OCI-LY1 (cell line): ENCODE measurements around the gene TRPC4AP.
"Not testable (repeated sequence)": the region's sequence is repeated elsewhere in the genome, so short reads cannot be mapped to it uniquely, and the experiment has no call there.

Source experiments
- H2AFZ ChIP-seq: fragments of 200-600 bp; sonication (generic), shearing (Covaris generic); 2 replicates; pipeline ENCODE4 v1.6.0; 2014; ENCODE audit warnings: antibody characterized with exemption, mild to moderate bottlenecking, low read length
- H3F3A ChIP-seq: fragments of 200-600 bp; sonication (generic), shearing (Covaris generic); 2 replicates; pipeline ENCODE4 v1.6.0; 2014; ENCODE audit warnings: mild to moderate bottlenecking, antibody characterized with exemption, low read length, moderate library complexity; ENCODE audit not compliant: insufficient read depth
- H3K27ac ChIP-seq: fragments of 200-600 bp; sonication (generic); 2 replicates; pipeline ENCODE4 v1.5.1; 2014; ENCODE audit warnings: low read length, mixed run types, mild to moderate bottlenecking, low read depth; ENCODE audit not compliant: poor library complexity, severe bottlenecking
- H3K27me3 ChIP-seq: fragments of 200-600 bp; sonication (generic); 2 replicates; pipeline ENCODE4 v1.6.0; 2014; ENCODE audit warnings: antibody characterized with exemption, mild to moderate bottlenecking, low read length, moderate library complexity; ENCODE audit not compliant: insufficient read depth
- H3K36me3 ChIP-seq: fragments of 200-600 bp; sonication (generic); 2 replicates; pipeline ENCODE4 v1.6.1; 2014; ENCODE audit warnings: mild to moderate bottlenecking, antibody characterized with exemption, low read length, moderate library complexity, mixed read lengths; ENCODE audit not compliant: insufficient read depth
- H3K4me1 ChIP-seq: fragments of 200-600 bp; sonication (generic); 2 replicates; pipeline ENCODE4 v1.5.1; 2014; ENCODE audit warnings: mild to moderate bottlenecking, low read length, moderate library complexity; ENCODE audit not compliant: insufficient read depth, severe bottlenecking
- H3K4me2 ChIP-seq: fragments of 200-600 bp; sonication (generic), shearing (Covaris generic); 2 replicates; pipeline ENCODE4 v1.6.1; 2014; ENCODE audit warnings: low read length
- H3K4me3 ChIP-seq: fragments of 200-600 bp; sonication (generic); 2 replicates; pipeline ENCODE4 v1.5.1; 2014; ENCODE audit warnings: low read length, low read depth, mild to moderate bottlenecking, mixed read lengths; ENCODE audit not compliant: poor library complexity, severe bottlenecking
- H3K79me2 ChIP-seq: fragments of 200-600 bp; shearing (Covaris generic); 2 replicates; pipeline ENCODE4 v1.6.1; 2016; ENCODE audit warnings: mixed run types, low read length, mixed read lengths; ENCODE audit not compliant: insufficient read depth
- H3K9ac ChIP-seq: fragments of 200-600 bp; sonication (generic), shearing (Covaris generic); 2 replicates; pipeline ENCODE4 v1.6.1; 2014; ENCODE audit warnings: mild to moderate bottlenecking, low read length, mixed read lengths
- H3K9me2 ChIP-seq: fragments of 200-600 bp; sonication (generic), shearing (Covaris generic); 2 replicates; pipeline ENCODE4 v1.6.1; 2014; ENCODE audit warnings: low read depth, mild to moderate bottlenecking, low read length, mixed read lengths
- H3K9me3 ChIP-seq: fragments of 200-600 bp; shearing (Covaris generic); 2 replicates; pipeline ENCODE4 v1.6.1; 2014; ENCODE audit warnings: low read length, mixed read lengths
- H4K20me1 ChIP-seq: fragments of 200-600 bp; sonication (generic), shearing (Covaris generic); 2 replicates; pipeline ENCODE4 v1.6.0; 2016; ENCODE audit warnings: mild to moderate bottlenecking, low read length; ENCODE audit not compliant: insufficient read depth
- CTCF ChIP-seq: fragments of 200-600 bp; sonication (generic), shearing (Covaris generic); IDR thresholded peaks from 2 replicates; pipeline ENCODE4 v1.5.1; 2017; ENCODE audit warnings: mild to moderate bottlenecking, antibody characterized with exemption, low read length, moderate library complexity, mixed read lengths
- EZH2 ChIP-seq: fragments of 200-600 bp; sonication (generic), shearing (Covaris generic); IDR thresholded peaks from 2 replicates; pipeline ENCODE4 v1.8.0; 2017; ENCODE audit warnings: borderline replicate concordance, mixed run types, mild to moderate bottlenecking, antibody characterized with exemption, low read length, moderate library complexity, mixed read lengths

TRPC4AP gene

GRCh38 chr20:35059110-35059509 is 33.5 kb downstream of the TRPC4AP start:
- TF ChIP-seq EZH2 (no peak), CTCF (no peak)
- Histone ChIP-seq H3K79me2 (0 out of 2 replicates have a peak, but pooled peaks cover 5% of the 10 kb centered on the region), H3K27ac (no peak overlapping the region), H3K9ac (no peak overlapping the region), H3K4me1 (no peaks in the 10 kb centered on the region), H3K4me2 (no peak overlapping the region), H3K9me3 (no peaks in the 10 kb centered on the region), H3K27me3 (no peaks in the 10 kb centered on the region), H3K4me3 (no peak overlapping the region), H2AFZ (no peak overlapping the region), H3K36me3 (peaks cover 31% of the 10 kb centered on the region; the same call in 1 of the 2 replicates), H4K20me1 (no peaks in the 10 kb centered on the region), H3F3A (no peaks in the 10 kb centered on the region), H3K9me2 (no peaks in the 10 kb centered on the region)

DNA sequence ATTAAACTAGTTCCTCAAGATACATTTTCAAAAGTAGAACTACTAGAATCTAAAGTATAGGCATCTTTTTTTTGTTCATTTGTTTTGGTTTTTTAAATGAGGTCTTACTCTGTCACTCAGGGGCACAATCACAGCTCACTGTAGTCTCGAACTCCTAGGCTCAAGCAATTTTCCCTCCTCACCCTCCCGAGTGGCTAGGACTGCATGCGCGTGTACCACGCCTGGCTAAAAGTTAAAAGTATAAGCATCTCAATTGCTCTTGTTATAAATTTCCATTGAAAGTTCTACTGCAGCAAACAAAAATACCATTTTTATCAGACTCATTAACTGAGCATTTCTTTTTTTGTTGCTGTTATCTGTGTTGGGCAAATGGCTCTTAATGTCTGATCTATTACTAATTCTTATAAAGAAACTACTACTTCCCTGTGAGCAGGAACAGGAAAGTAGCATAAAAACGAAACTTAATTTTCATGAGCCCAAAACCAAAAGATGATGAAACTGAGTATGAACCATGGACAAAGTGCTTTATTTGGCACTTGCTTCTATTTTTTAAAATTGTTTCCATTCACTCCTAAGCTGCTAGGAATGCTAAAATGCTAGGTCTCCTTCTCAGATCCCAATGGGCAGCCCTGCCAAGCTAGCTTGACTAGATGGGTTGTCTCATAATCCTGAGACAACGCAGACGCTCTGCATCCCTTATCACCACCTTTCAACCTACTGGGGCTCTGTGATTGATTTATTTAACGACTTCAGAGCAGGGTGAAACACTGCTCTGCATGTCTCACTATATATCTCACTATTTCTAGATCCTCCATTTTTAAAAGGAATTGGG is 36.9 kb downstream of the TRPC4AP start:
- TF ChIP-seq CTCF, result no peak
- TF ChIP-seq EZH2, result no peak
- Histone ChIP-seq H3F3A (no peaks in the 10 kb centered on the region), H3K9me3 (no peaks in the 10 kb centered on the region), H2AFZ (no peak overlapping the region), H3K4me3 (no peak overlapping the region), H3K27ac (no peak overlapping the region), H3K27me3 (no peaks in the 10 kb centered on the region), H3K9ac (no peak overlapping the region), H3K36me3 (peaks cover 30% of the 10 kb centered on the region; the same call in 1 of the 2 replicates), H3K4me1 (no peaks in the 10 kb centered on the region), H3K4me2 (no peak overlapping the region), H3K79me2 (0 out of 2 replicates have a peak, but pooled peaks cover 5% of the 10 kb centered on the region), H3K9me2 (no peaks in the 10 kb centered on the region), H4K20me1 (no peaks in the 10 kb centered on the region)

DNA sequence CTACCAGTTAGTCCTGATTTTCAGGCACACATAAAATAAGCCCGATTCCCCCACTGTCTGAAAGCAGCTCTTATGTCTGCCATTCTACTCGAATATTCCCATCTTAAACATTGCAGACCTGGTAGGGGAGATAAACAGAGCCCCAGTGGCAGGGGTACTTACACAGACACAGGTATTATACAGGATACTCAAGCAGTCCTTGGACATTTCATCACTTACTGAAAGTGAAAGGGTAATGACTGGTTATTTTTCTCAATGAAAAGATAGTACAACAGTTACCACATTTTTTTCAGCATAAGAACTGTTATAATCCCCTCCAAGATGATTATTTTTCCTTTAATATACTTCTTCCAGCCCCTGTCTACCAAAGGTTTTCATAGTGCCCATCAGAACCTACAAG is 37.8 kb downstream of the TRPC4AP start:
- H3K79me2 ChIP-seq, result 0 out of 2 replicates have a peak, but pooled peaks cover 5% of the 10 kb centered on the region

GRCh38 chr20:35052616-35053015 is 40.0 kb downstream of the TRPC4AP start:
- H3K9me3 ChIP-seq, H3K4me3 ChIP-seq, H2AFZ ChIP-seq, H3K79me2 ChIP-seq, H4K20me1 ChIP-seq, H3K27ac ChIP-seq, H3K4me2 ChIP-seq, H3K4me1 ChIP-seq, H3K9ac ChIP-seq, H3F3A ChIP-seq, H3K27me3 ChIP-seq, H3K9me2 ChIP-seq: not testable (repeated sequence)
- H3K36me3 ChIP-seq, result peaks cover 55% of the 10 kb centered on the region

More for the DNA sequence above, 37.8 kb downstream of the TRPC4AP start:
- Histone ChIP-seq H3K27me3 (no peaks in the 10 kb centered on the region), H3K4me2 (no peak overlapping the region), H2AFZ (no peak overlapping the region), H3K9me2 (no peaks in the 10 kb centered on the region), H4K20me1 (no peaks in the 10 kb centered on the region), H3K36me3 (peaks cover 33% of the 10 kb centered on the region), H3K9me3 (no peaks in the 10 kb centered on the region), H3K4me1 (no peaks in the 10 kb centered on the region), H3K9ac (no peak overlapping the region), H3F3A (no peaks in the 10 kb centered on the region), H3K4me3 (no peak overlapping the region), H3K27ac (no peak overlapping the region)
- TF ChIP-seq EZH2 (no peak), CTCF (no peak)
